Sigmoid colon (tissue), 7 donors: ENCODE data around the gene NHS. TPM values are rescaled to one million over a fixed set of nuclear protein-coding genes. Genes with fewer than 3 reads are reported as not detected.

ENCODE experiments used
- DNase-seq: peaks from one replicate; pipeline ENCODE4 v3.0.0-alpha.2; 2019
- H3K27ac ChIP-seq, 4 donors: fragments of 200-600 bp; sonication (generic); one replicate each; pipeline ENCODE4 v1.5.1; 2016 to 2019; ENCODE audit warnings: mild to moderate bottlenecking in 1 of 4
- H3K27me3 ChIP-seq, 3 donors: fragments of 200-600 bp; sonication (generic); one replicate each; pipeline ENCODE4 v1.5.1; 2019; ENCODE audit warnings: mild to moderate bottlenecking in 1 of 3
- H3K36me3 ChIP-seq, 4 donors: fragments of 200-600 bp; sonication (generic); one replicate each; pipeline ENCODE4 v1.5.1; 2016 to 2019
- H3K4me1 ChIP-seq, 4 donors: fragments of 200-600 bp; sonication (generic); one replicate each; pipeline ENCODE4 v1.5.1; 2017 to 2019
- H3K4me3 ChIP-seq, 4 donors: fragments of 200-600 bp; sonication (generic); one replicate each; pipeline ENCODE4 v1.5.1; 2017 to 2019; ENCODE audit warnings: mild to moderate bottlenecking in 2 of 4, moderate library complexity in 1 of 4
- H3K9me3 ChIP-seq, 4 donors: fragments of 200-600 bp in 3 of 4; sonication (generic) in 3 of 4; one replicate each; pipeline versions ENCODE4 v1.5.1 to v1.6.1; 2013 to 2019
- EP300 ChIP-seq, 4 donors: sonication (generic); formaldehyde crosslinking; IDR thresholded peaks; one replicate each; pipeline ENCODE4 v1.6.1; 2017; ENCODE audit warnings: antibody characterized with exemption in 4 of 4
- POLR2A ChIP-seq, 2 donors: fragments of 450-650 bp; IDR thresholded peaks; one replicate each; pipeline ENCODE4 v1.6.1; 2016; ENCODE audit warnings: antibody characterized with exemption in 2 of 2, mild to moderate bottlenecking in 2 of 2, moderate library complexity in 2 of 2
- POLR2AphosphoS5 ChIP-seq, 4 donors: sonication (generic); formaldehyde crosslinking; IDR thresholded peaks; one replicate each; pipeline ENCODE4 v1.6.1; 2017; ENCODE audit warnings: antibody characterized with exemption in 4 of 4
- WGBS, 2 donors: extraction: QIAGEN DNeasy Blood & Tissue Kit; methylation state at CpG; one replicate each; pipeline ENCODE4 v1.1.7; 2013; 5-methylcytosine and 5-hydroxymethylcytosine counted together
- intact Hi-C: fragments of 100-400 bp; cut with DNase I; formaldehyde crosslinking; loops from one replicate; pipeline ENCODE4 v1.15.1; 2023
- polyA plus RNA-seq, 3 donors: library from polyadenylated mRNA; stranded (reverse); fragments of 200-250 nt; gene quantifications; one replicate each; pipeline ENCODE4 v1.2.3, GENCODE V29; 2013
- total RNA-seq, 4 donors: library from RNA; depleted of rRNA; stranded (reverse); fragments of >200 nt; gene quantifications; one replicate each; pipeline ENCODE4 v1.1.0, GENCODE V29; 2016
- TF ChIP-seq, protein P1 (sequence below), 4 experiments: fragments of 450-650 bp in 3 of 4; fragments of 200-600 bp in 1 of 4; IDR thresholded peaks; one replicate each; pipeline ENCODE4 v1.5.1; 2016 to 2019; ENCODE audit warnings: antibody characterized with exemption in 4 of 4, mild to moderate bottlenecking in 3 of 4, moderate library complexity in 2 of 4
- donor health status: healthy with polysubstance abuse.
- donor health status: Bipolar disorder and iron deficiency.
- donor health status: healthy.

Gene NHS
- total and polyA plus RNA-seq, 7 donors: under 0.01 to 22.7 (median 9.3) TPM

DNA sequence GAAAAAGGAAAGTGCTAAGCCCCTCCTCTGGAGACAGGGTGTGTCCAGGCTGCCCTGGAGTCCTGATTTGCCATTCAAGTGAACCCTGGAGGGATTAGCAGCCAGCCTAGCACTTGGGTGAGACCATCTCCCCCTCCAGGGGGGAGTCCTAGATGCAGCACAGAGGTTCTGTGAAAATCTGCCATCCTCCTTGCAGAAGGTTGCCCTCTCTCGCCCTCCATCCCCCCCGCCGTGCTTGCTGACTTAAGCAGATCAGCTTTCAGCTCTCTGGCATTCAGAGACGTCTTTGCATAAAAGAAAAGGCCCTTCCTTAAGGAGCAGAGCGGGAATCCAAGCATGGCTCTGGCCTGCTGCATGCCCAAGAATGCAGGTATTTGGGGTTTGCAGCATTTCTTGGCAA lies 260.2 kb downstream of the NHS start:
- peaks cover 0 to 7% (median 2%) of the 10 kb centered on the region in 4 donors for H3K4me1 ChIP-seq
- no peak overlapping the region for H3K27ac ChIP-seq
- H3K27me3 ChIP-seq: peaks cover 0 to 2% (median 0%) of the 10 kb centered on the region in 3 donors
- no peaks in the 10 kb centered on the region for H3K9me3 ChIP-seq
- TF ChIP-seq EP300 (IDR thresholded peaks at IDR 0.05): no peak
- TF ChIP-seq POLR2AphosphoS5 (IDR thresholded peaks at IDR 0.05): no peak
- TF ChIP-seq, protein P1, sequence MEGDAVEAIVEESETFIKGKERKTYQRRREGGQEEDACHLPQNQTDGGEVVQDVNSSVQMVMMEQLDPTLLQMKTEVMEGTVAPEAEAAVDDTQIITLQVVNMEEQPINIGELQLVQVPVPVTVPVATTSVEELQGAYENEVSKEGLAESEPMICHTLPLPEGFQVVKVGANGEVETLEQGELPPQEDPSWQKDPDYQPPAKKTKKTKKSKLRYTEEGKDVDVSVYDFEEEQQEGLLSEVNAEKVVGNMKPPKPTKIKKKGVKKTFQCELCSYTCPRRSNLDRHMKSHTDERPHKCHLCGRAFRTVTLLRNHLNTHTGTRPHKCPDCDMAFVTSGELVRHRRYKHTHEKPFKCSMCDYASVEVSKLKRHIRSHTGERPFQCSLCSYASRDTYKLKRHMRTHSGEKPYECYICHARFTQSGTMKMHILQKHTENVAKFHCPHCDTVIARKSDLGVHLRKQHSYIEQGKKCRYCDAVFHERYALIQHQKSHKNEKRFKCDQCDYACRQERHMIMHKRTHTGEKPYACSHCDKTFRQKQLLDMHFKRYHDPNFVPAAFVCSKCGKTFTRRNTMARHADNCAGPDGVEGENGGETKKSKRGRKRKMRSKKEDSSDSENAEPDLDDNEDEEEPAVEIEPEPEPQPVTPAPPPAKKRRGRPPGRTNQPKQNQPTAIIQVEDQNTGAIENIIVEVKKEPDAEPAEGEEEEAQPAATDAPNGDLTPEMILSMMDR (IDR thresholded peaks at IDR 0.05): no peak
- no peak for TF ChIP-seq POLR2A (IDR thresholded peaks at IDR 0.05)
- intact Hi-C loops: no loop called here
- H3K36me3 ChIP-seq: no peaks in the 10 kb centered on the region
- DNase-seq: no peak
- 49 to 76% methylated on average over 5 of the region's 5 CpGs for WGBS, 2 donors
- no peak overlapping the region for H3K4me3 ChIP-seq

DNA sequence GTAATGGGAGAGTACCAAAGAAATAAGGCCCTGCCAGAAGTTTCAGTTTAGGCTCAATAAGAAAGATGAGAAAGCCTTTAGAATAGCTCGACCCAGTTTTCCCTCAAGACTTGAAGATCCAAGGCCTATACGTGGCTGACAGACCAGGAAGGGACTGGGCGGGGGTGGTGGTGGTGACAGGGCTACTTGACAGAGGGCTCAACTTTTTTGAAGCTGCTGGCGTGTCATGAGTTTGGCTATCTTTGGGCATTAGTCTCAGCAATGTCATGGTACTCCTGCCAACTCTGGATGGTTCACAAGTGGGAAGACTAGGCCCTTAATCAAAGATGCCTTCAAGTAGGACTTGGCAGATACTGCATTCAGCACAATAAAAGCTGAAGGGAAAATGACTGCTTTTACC lies 262.2 kb downstream of the NHS start:
- no peaks in the 10 kb centered on the region for H3K9me3 ChIP-seq
- peak overlapping the region in 2 of 4 donors; percentile 19 to 31 for H3K27ac ChIP-seq
- 53 to 85% methylated on average over 4 of the region's 4 CpGs for WGBS, 2 donors
- intact Hi-C loops: no loop called here
- TF ChIP-seq, protein P1 (IDR thresholded peaks at IDR 0.05): no peak
- TF ChIP-seq POLR2A (IDR thresholded peaks at IDR 0.05): no peak
- TF ChIP-seq POLR2AphosphoS5 (IDR thresholded peaks at IDR 0.05): no peak
- TF ChIP-seq EP300 (IDR thresholded peaks at IDR 0.05): no peak
- DNase-seq: no peak
- H3K4me3 ChIP-seq: no peak overlapping the region
- H3K27me3 ChIP-seq: peaks cover 0 to 2% (median 0%) of the 10 kb centered on the region in 3 donors
- peaks cover 0 to 7% (median 2%) of the 10 kb centered on the region in 4 donors for H3K4me1 ChIP-seq
- no peaks in the 10 kb centered on the region for H3K36me3 ChIP-seq

DNA sequence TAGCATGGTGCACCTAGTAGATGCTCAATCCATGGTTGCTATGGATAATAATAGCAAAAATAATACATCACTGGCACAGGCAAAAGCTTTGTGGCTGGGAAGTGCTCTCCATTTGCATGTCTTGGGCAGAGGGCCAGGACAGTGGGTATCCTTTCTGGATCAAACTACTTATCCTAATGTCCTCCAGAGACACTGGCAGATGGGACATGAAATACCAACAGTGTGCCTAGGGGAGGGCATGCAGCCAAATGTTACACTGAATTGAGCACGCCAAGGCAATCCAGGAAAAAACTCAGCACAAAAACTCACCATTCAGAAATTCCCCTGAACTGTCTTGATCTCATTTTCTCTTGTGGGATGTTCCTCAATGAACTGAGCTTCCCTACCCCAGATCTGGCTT lies 263.7 kb downstream of the NHS start:
- Histone ChIP-seq H3K36me3 (no peaks in the 10 kb centered on the region), H3K4me1 (peaks cover 0 to 3% (median 0%) of the 10 kb centered on the region in 4 donors), H3K4me3 (no peak overlapping the region), H3K9me3 (no peaks in the 10 kb centered on the region), H3K27me3 (peaks cover 0 to 2% (median 0%) of the 10 kb centered on the region in 3 donors), H3K27ac (no peak overlapping the region)
- WGBS, 2 donors: 48 to 77% methylated on average over 1 of the region's 1 CpG
- intact Hi-C loops: no loop called here
- DNase-seq: no peak
- TF ChIP-seq EP300 (IDR thresholded peaks at IDR 0.05) (no peak), POLR2AphosphoS5 (IDR thresholded peaks at IDR 0.05) (no peak), POLR2A (IDR thresholded peaks at IDR 0.05) (no peak)
- TF ChIP-seq, protein P1 (IDR thresholded peaks at IDR 0.05): no peak

DNA sequence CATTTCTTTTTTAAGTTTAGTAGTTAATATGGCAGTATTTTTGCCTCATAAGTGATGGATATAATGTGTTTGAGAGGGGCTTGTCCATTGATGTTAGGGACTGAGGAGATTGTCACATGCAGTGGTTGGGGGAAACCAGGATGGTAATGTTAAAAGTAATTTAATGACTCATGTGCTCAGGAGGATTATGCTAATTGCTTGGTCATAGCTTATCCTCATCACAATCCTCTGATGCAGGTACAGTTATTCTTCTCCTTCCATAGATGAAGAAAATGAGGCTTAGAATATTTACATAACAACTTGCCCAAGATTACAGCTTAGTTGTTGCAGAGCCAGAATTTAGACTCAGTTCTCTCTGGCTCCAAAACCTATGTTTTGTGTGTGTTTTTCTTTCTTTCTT lies 267.9 kb downstream of the NHS start:
- TF ChIP-seq, protein P1 (IDR thresholded peaks at IDR 0.05): no peak
- TF ChIP-seq POLR2A (IDR thresholded peaks at IDR 0.05) (no peak), POLR2AphosphoS5 (IDR thresholded peaks at IDR 0.05) (no peak), EP300 (IDR thresholded peaks at IDR 0.05) (no peak)
- Histone ChIP-seq H3K4me3 (no peak overlapping the region), H3K27me3 (peaks cover 0 to 2% (median 0%) of the 10 kb centered on the region in 3 donors), H3K9me3 (no peaks in the 10 kb centered on the region), H3K36me3 (no peaks in the 10 kb centered on the region), H3K27ac (no peak overlapping the region), H3K4me1 (peaks cover 0 to 3% (median 0%) of the 10 kb centered on the region in 4 donors)
- DNase-seq: no peak
- intact Hi-C loops: no loop called here

DNA sequence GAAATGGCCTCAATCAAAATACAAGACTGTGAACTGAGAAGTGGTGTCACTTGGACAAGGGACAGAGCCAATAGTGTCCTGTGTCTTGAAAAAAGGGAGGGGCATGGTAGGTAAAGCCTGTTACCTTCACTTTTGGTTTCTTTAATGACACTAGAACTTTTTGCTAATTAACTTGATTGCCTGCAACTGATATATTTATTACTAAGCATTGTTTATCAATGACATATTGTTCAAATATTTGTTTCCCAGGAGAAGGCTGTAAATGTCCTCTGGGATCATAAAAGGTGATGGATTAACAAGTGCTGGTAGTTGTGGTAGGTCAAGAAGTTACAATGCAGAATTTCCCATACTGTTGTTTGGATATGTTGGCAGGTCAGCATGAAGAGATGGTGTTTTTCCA lies 268.5 kb downstream of the NHS start:
- intact Hi-C loops: no loop called here
- no peak overlapping the region for H3K4me3 ChIP-seq
- H3K27ac ChIP-seq: no peak overlapping the region
- TF ChIP-seq POLR2AphosphoS5 (IDR thresholded peaks at IDR 0.05): no peak
- no peak for TF ChIP-seq EP300 (IDR thresholded peaks at IDR 0.05)
- TF ChIP-seq, protein P1 (IDR thresholded peaks at IDR 0.05): no peak
- no peak for TF ChIP-seq POLR2A (IDR thresholded peaks at IDR 0.05)
- H3K27me3 ChIP-seq: peaks cover 0 to 2% (median 0%) of the 10 kb centered on the region in 3 donors
- DNase-seq: no peak
- H3K9me3 ChIP-seq: no peaks in the 10 kb centered on the region
- peaks cover 0 to 3% (median 0%) of the 10 kb centered on the region in 4 donors for H3K4me1 ChIP-seq
- H3K36me3 ChIP-seq: no peaks in the 10 kb centered on the region
